ENCODE data around the gene PCCB. TPM values are rescaled to one million over a fixed set of nuclear protein-coding genes. Genes with fewer than 3 reads are reported as not detected.
"Not testable (repeated sequence)": the region's sequence is repeated elsewhere in the genome, so short reads cannot be mapped to it uniquely, and the experiment has no call there.

PCCB gene
- total RNA-seq, 1 donor from 2014 or later: 35.2 TPM

DNA sequence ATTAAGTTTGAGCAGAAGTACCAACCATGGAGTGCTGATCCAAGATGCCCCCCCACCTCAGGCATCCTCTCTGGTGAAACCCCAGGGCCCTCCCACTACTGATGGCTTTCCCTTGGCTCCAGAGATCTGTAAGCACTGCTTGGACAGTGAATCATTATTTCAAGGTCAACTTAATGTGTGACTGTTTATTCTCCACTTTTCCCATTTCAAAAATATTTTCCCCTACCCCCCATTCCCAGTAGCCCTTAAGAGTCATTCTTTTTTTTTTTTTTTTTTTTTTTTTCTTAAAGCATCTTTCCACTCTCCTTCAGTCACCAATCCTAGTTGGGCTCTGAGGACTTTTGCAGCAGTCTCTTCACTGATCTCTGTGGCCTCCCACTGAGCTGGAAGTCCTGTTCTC is 82.6 kb downstream of the PCCB start:
- DNase-seq (ENCODE audit: low spot score): no peak
- Mint-ChIP-seq H3K27me3 (ENCODE audit: unreplicated experiment) (no peaks in the 10 kb centered on the region), H3K4me1 (ENCODE audit: unreplicated experiment) (no peaks in the 10 kb centered on the region), H3K9me3 (ENCODE audit: unreplicated experiment) (no peaks in the 10 kb centered on the region), H3K36me3 (ENCODE audit: low read depth, unreplicated experiment) (peaks cover 12% of the 10 kb centered on the region), H3K27ac (ENCODE audit: unreplicated experiment) (no peak overlapping the region), H3K4me3 (ENCODE audit: unreplicated experiment) (no peak overlapping the region)
- TF ChIP-seq, protein P1, sequence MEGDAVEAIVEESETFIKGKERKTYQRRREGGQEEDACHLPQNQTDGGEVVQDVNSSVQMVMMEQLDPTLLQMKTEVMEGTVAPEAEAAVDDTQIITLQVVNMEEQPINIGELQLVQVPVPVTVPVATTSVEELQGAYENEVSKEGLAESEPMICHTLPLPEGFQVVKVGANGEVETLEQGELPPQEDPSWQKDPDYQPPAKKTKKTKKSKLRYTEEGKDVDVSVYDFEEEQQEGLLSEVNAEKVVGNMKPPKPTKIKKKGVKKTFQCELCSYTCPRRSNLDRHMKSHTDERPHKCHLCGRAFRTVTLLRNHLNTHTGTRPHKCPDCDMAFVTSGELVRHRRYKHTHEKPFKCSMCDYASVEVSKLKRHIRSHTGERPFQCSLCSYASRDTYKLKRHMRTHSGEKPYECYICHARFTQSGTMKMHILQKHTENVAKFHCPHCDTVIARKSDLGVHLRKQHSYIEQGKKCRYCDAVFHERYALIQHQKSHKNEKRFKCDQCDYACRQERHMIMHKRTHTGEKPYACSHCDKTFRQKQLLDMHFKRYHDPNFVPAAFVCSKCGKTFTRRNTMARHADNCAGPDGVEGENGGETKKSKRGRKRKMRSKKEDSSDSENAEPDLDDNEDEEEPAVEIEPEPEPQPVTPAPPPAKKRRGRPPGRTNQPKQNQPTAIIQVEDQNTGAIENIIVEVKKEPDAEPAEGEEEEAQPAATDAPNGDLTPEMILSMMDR (IDR thresholded peaks at IDR 0.05; ENCODE audit: unreplicated experiment): no peak

DNA sequence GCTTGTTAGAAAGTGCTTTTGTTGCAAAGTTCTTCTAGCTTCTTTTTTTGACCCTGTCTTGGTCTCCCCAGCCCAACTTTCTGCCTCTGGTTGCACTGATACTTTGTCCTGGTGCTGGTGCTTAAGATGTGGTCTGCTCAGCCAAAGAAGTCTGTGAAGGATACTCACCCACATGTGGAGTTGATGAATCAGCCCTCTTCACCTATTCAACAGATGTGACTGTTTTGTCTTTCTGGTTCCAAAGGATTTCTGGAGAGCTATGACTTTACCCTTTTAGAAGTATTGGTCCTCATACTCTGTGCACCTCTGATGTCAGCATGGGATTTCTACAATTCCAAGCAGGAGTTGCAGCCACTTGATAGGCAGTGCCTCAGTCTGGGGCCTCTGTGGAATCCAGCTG is 84.1 kb downstream of the PCCB start:
- H3K36me3 Mint-ChIP-seq (ENCODE audit: low read depth, unreplicated experiment): peaks cover 5% of the 10 kb centered on the region
- no peak for DNase-seq (ENCODE audit: low spot score)
- H3K4me1 Mint-ChIP-seq (ENCODE audit: unreplicated experiment): no peaks in the 10 kb centered on the region
- no peak overlapping the region for H3K4me3 Mint-ChIP-seq (ENCODE audit: unreplicated experiment)
- no peaks in the 10 kb centered on the region for H3K27me3 Mint-ChIP-seq (ENCODE audit: unreplicated experiment)
- H3K9me3 Mint-ChIP-seq (ENCODE audit: unreplicated experiment): no peaks in the 10 kb centered on the region
- no peak overlapping the region for H3K27ac Mint-ChIP-seq (ENCODE audit: unreplicated experiment)
- TF ChIP-seq, protein P1 (IDR thresholded peaks at IDR 0.05; ENCODE audit: unreplicated experiment): no peak

DNA sequence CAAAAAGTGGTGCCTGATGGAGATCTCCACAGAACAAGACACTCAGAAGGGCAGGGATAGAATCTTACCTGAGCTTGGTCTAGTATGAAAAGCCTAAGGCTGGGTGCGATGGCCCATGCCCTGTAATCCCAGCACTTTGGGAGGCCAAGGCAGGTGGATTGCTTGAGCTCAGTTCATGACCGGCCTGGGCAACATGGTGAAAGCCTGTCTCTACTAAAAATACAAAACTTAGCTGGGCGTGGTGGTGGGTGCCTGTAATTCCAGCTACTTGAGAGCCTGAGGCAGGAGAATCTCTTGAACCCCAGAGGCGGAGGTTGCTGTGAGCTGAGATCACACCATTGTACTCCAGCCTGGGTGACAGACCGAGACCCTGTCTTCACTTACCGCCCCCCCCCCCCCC is 84.6 kb downstream of the PCCB start:
- not testable (repeated sequence) for H3K27me3 Mint-ChIP-seq (ENCODE audit: unreplicated experiment); H3K9me3 Mint-ChIP-seq (ENCODE audit: unreplicated experiment); H3K4me3 Mint-ChIP-seq (ENCODE audit: unreplicated experiment); H3K27ac Mint-ChIP-seq (ENCODE audit: unreplicated experiment); H3K4me1 Mint-ChIP-seq (ENCODE audit: unreplicated experiment); DNase-seq (ENCODE audit: low spot score); H3K36me3 Mint-ChIP-seq (ENCODE audit: low read depth, unreplicated experiment)

DNA sequence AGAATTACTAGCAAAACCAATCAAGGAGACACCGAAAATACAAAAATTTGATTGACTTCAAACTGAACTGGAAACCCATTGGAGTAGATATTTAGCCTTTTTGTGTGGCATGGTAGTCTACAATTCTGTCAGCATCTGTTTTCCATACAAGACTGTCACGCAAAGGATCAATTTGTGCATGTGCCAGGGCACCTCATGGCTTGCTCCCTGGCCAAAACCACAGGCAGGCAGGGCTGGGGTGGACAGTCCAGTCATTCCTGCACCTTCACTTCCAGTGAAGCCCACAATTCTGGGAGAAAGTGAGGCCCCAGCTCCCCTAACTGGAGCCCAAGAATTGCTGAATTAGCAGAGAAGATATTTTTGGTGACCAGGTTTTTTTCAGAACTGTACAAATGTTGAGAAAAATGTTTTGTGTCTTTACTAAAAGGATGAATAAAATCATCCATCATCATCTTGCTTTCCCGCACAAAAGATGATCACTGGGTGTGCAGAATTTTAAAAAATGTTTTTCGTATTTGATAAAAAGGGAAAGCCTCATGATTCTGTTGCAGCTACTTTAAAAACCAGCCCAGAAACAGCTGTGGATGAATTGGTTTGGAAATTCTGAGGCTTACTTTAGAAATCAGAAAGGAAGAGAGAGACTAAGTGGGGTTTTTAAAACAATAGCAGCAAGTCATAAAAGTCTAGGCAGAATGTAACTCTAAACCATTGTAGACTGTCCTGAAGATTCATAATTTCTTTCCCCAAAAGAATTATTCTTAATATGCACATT is 86.4 kb downstream of the PCCB start:
- TF ChIP-seq, protein P1 (IDR thresholded peaks at IDR 0.05; ENCODE audit: unreplicated experiment): no peak
- Mint-ChIP-seq H3K27ac (ENCODE audit: unreplicated experiment) (no peak overlapping the region), H3K4me1 (ENCODE audit: unreplicated experiment) (no peaks in the 10 kb centered on the region), H3K36me3 (ENCODE audit: low read depth, unreplicated experiment) (peaks cover 5% of the 10 kb centered on the region), H3K4me3 (ENCODE audit: unreplicated experiment) (no peak overlapping the region), H3K9me3 (ENCODE audit: unreplicated experiment) (no peaks in the 10 kb centered on the region), H3K27me3 (ENCODE audit: unreplicated experiment) (no peaks in the 10 kb centered on the region)
- DNase-seq (ENCODE audit: low spot score): no peak

DNA sequence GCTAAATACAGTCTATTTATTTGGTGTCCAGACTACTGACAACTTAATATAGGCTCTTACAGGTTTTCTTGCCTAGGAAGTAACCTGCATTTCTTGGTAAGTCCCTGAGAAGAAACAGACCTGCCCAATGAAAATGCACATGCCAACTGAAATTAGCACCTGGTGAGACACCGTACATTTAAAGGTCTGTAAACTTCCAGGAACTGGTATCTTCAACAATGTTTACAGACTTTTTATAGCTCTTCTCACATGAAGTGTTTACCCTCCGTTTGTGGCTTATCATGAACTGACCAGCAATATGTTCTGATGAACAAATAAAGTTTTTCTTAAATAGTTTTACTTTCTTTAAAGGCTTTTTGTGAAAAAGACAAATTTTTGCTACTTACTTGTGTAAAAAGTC is 93.3 kb downstream of the PCCB start:
- TF ChIP-seq, protein P1 (IDR thresholded peaks at IDR 0.05; ENCODE audit: unreplicated experiment): no peak
- Mint-ChIP-seq H3K4me3 (ENCODE audit: unreplicated experiment) (no peak overlapping the region), H3K27me3 (ENCODE audit: unreplicated experiment) (no peaks in the 10 kb centered on the region), H3K4me1 (ENCODE audit: unreplicated experiment) (peaks cover 2% of the 10 kb centered on the region), H3K27ac (ENCODE audit: unreplicated experiment) (no peak overlapping the region), H3K9me3 (ENCODE audit: unreplicated experiment) (no peaks in the 10 kb centered on the region), H3K36me3 (ENCODE audit: low read depth, unreplicated experiment) (no peaks in the 10 kb centered on the region)
- no peak for DNase-seq (ENCODE audit: low spot score)

Measured in endothelial cell (in vitro differentiated cells).